ENCODE measurements around the gene PCK1. TPM values are rescaled to one million over a fixed set of nuclear protein-coding genes. Genes with fewer than 3 reads are reported as not detected.

Gene PCK1
- total RNA-seq, 1 experiment from 2014 or later, result not detected

GRCh38 chr20:57592263-57593092, 31.6 kb downstream of the PCK1 start:
- H3K27ac ChIP-seq (ENCODE audit: low read length), result no peak overlapping the region
- H3K9ac ChIP-seq (ENCODE audit: low read length), result no peak overlapping the region
- DNase-seq (no peak), ATAC-seq (no peak)
- no peaks in the 10 kb centered on the region for H4K20me1 ChIP-seq (ENCODE audit: low read length)
- ChIA-PET CTCF (interaction anchor here (0.6 kb wide), 1 partner anchor 70 kb away, joined by 3 read pairs; no protein-coding TSS in a partner anchor), POLR2A (ENCODE audit: unreplicated experiment) (no interaction called here)
- no peak overlapping the region for H2AFZ ChIP-seq (ENCODE audit: low read length)
- H3K9me3 ChIP-seq (ENCODE audit: low read length), result no peaks in the 10 kb centered on the region
- H3K4me1 ChIP-seq (ENCODE audit: insufficient read depth, low read length), result peaks cover 4% of the 10 kb centered on the region; the same call in 1 of the 2 replicates
- no peaks in the 10 kb centered on the region for H3K27me3 ChIP-seq (ENCODE audit: low read length)
- BruUV-seq (replicated peaks), result no TSS peak
- H3K4me2 ChIP-seq (ENCODE audit: low read length), result no peak overlapping the region
- no peaks in the 10 kb centered on the region for H3F3A ChIP-seq (ENCODE audit: low read length, unreplicated experiment)
- H3K36me3 ChIP-seq (ENCODE audit: low read depth, low read length), result no peaks in the 10 kb centered on the region
- no peaks in the 10 kb centered on the region for H3K9me2 ChIP-seq (replicated peaks; ENCODE audit: low read length)
- H3K4me3 ChIP-seq (ENCODE audit: low read length), result no peak overlapping the region
- intact Hi-C loops (cut with micrococcal nuclease), result loop anchor here (5.0 kb wide), 1 partner anchor 210 kb away; no protein-coding TSS in a partner anchor
- TF ChIP-seq CTCF (conservative IDR thresholded peaks at IDR 0.05; ENCODE audit: low read depth, low read length), result no peak
- TF ChIP-seq EZH2 (IDR thresholded peaks at IDR 0.05; ENCODE audit: low read length, unreplicated experiment), result no peak
- TF ChIP-seq EZH2phosphoT487 (IDR thresholded peaks at IDR 0.05; ENCODE audit: borderline replicate concordance, low read length), result no peak
- H3K79me2 ChIP-seq (ENCODE audit: low read length), result no peaks in the 10 kb centered on the region

GRCh38 chr20:57593134-57593886, 32.4 kb downstream of the PCK1 start:
- no peak for DNase-seq
- Histone ChIP-seq H4K20me1 (ENCODE audit: low read length) (no peaks in the 10 kb centered on the region), H2AFZ (ENCODE audit: low read length) (no peak overlapping the region), H3K4me2 (ENCODE audit: low read length) (no peak overlapping the region), H3K4me1 (ENCODE audit: insufficient read depth, low read length) (peaks cover 4% of the 10 kb centered on the region; the same call in 1 of the 2 replicates), H3K4me3 (ENCODE audit: low read length) (no peak overlapping the region), H3K27me3 (ENCODE audit: low read length) (no peaks in the 10 kb centered on the region), H3K9ac (ENCODE audit: low read length) (no peak overlapping the region), H3K79me2 (ENCODE audit: low read length) (no peaks in the 10 kb centered on the region), H3K9me2 (replicated peaks; ENCODE audit: low read length) (no peaks in the 10 kb centered on the region), H3K36me3 (ENCODE audit: low read depth, low read length) (no peaks in the 10 kb centered on the region), H3F3A (ENCODE audit: low read length, unreplicated experiment) (no peaks in the 10 kb centered on the region), H3K27ac (ENCODE audit: low read length) (no peak overlapping the region), H3K9me3 (ENCODE audit: low read length) (no peaks in the 10 kb centered on the region)
- no TSS peak for BruUV-seq (replicated peaks)
- intact Hi-C loops (cut with micrococcal nuclease), result loop anchor here (5.0 kb wide), 1 partner anchor 211 kb away; no protein-coding TSS in a partner anchor
- no peak for ATAC-seq
- ChIA-PET POLR2A (ENCODE audit: unreplicated experiment) (no interaction called here), CTCF (no interaction called here)
- TF ChIP-seq EZH2phosphoT487 (IDR thresholded peaks at IDR 0.05; ENCODE audit: borderline replicate concordance, low read length) (no peak), EZH2 (IDR thresholded peaks at IDR 0.05; ENCODE audit: low read length, unreplicated experiment) (no peak), CTCF (conservative IDR thresholded peaks at IDR 0.05; ENCODE audit: low read depth, low read length) (no peak)
